Astrocyte of the spinal cord (primary cell): Measurements from ENCODE around the gene GRID1.

Experiments
- DNase-seq: peaks from one replicate; pipeline ENCODE4 v3.0.0; 2011; ENCODE audit warnings: low read depth, low spot score
- H3K4me3 ChIP-seq: 2 replicates; pipeline ENCODE4 v1.5.1; 2011; ENCODE audit warnings: low read depth, mild to moderate bottlenecking, low read length, moderate library complexity
- CTCF ChIP-seq: IDR thresholded peaks from 2 replicates; pipeline ENCODE4 v1.5.1; 2012; ENCODE audit warnings: low read depth, mild to moderate bottlenecking, low read length, inconsistent platforms
- in situ Hi-C: cut with HindIII; loops from 2 replicates; pipeline ENCODE4 v1.10.0; 2017; ENCODE audit warnings: low sequenced_read_pairs

The GRID1 gene

GRCh38 chr10:86231796-86232560 lies 134.6 kb downstream of the GRID1 start:
- no peak for TF ChIP-seq CTCF
- no peak overlapping the region for H3K4me3 ChIP-seq
- no peak for DNase-seq
- in situ Hi-C loops, result no loop called here

- in situ Hi-C loops, result no loop called here
- no peak for DNase-seq
- no peak overlapping the region for H3K4me3 ChIP-seq
- TF ChIP-seq CTCF, result no peak
Measured at GRCh38 chr10:86230557-86231180, 135.9 kb downstream of the GRID1 start.

GRCh38 chr10:86229811-86230556 lies 136.6 kb downstream of the GRID1 start:
- in situ Hi-C loops, result no loop called here
- no peak overlapping the region for H3K4me3 ChIP-seq
- DNase-seq, result no peak
- no peak for TF ChIP-seq CTCF

GRCh38 chr10:86229376-86229775 lies 137.2 kb downstream of the GRID1 start:
- in situ Hi-C loops, result no loop called here
- no peak overlapping the region for H3K4me3 ChIP-seq

GRCh38 chr10:86227501-86228258 lies 138.9 kb downstream of the GRID1 start:
- H3K4me3 ChIP-seq, result no peak overlapping the region
- DNase-seq, result no peak
- in situ Hi-C loops, result no loop called here
- TF ChIP-seq CTCF, result no peak

More at GRCh38 chr10:86229376-86229775, 137.2 kb downstream of the GRID1 start:
- no peak for DNase-seq
- TF ChIP-seq CTCF, result no peak

- no peak overlapping the region for H3K4me3 ChIP-seq
- no peak for TF ChIP-seq CTCF
- in situ Hi-C loops, result no loop called here
- DNase-seq, result no peak
Measured at GRCh38 chr10:86226781-86227201, 139.8 kb downstream of the GRID1 start.
